GM12878 (cell line): ENCODE data around the gene PIRT. TPM values are rescaled to one million over a fixed set of nuclear protein-coding genes. Genes with fewer than 3 reads are reported as not detected.

ENCODE experiments used
- ATAC-seq: fragments of 200-7000 bp; cut with Tn5 transposase; 3 replicates; pipeline ENCODE4 v1.9.1; 2020; ENCODE audit warnings: mild to moderate bottlenecking, moderate library complexity
- BruUV-seq: library from RNA; stranded (reverse); fragments of 400-500 nt; replicated peaks from 2 replicates; lab custom pipeline; 2021; lab: Mats Ljungman, UMichigan
- CTCF ChIA-PET: fragments of 300-600 bp; sonication (Branson Sonifier 250); formaldehyde crosslinking; extraction: SDS; loops from one replicate; lab custom pipeline; 2021; ENCODE audit warnings: inconsistent platforms; lab: Yijun Ruan, JAX
- POLR2A ChIA-PET: fragments of 350-600 bp; formaldehyde crosslinking; extraction: SDS; loops from one replicate; lab custom pipeline; 2021; ENCODE audit warnings: inconsistent platforms; lab: Charles Lee
- RAD21 ChIA-PET: fragments of 300-600 bp; sonication (Branson Sonifier 250); formaldehyde crosslinking; loops from one replicate; lab custom pipeline; 2023; ENCODE audit warnings: antibody characterized with exemption; ENCODE audit not compliant: unreplicated experiment; lab: Charles Lee
- SMC1A ChIA-PET: fragments of 300-600 bp; sonication (Branson Sonifier 250); formaldehyde crosslinking; loops from one replicate; lab custom pipeline; 2023; ENCODE audit not compliant: unreplicated experiment, uncharacterized antibody; lab: Charles Lee
- DNase-seq: peaks from one replicate; pipeline ENCODE4 v3.0.0-alpha.2; 2011; ENCODE audit warnings: low read depth, low spot score
- FAIRE-seq: peaks from 3 replicates; lab custom pipeline; 2011; peaks lifted over from hg19 to GRCh38; lab: Jason Lieb, UNC
- H2AFZ ChIP-seq: 2 replicates; pipeline ENCODE4 v1.6.0; 2011; ENCODE audit warnings: low read depth, low read length, control low read depth; ENCODE audit not compliant: control insufficient read depth
- H3K27ac ChIP-seq: 2 replicates; pipeline ENCODE4 v1.5.1; 2011; ENCODE audit warnings: control low read depth; ENCODE audit not compliant: control insufficient read depth, insufficient read depth
- H3K27me3 ChIP-seq, 2 experiments: replicated peaks in 1 of 2; 2 replicates each; pipeline versions ENCODE4 v1.6.0 to v1.6.1; 2011; ENCODE audit warnings: low read length in 1 of 2; ENCODE audit not compliant: control insufficient read depth in 2 of 2, insufficient read depth in 2 of 2
- H3K36me3 ChIP-seq, 2 experiments: 2 replicates each; pipeline ENCODE4 v1.5.1; 2011; ENCODE audit warnings: low read length in 1 of 2; ENCODE audit not compliant: control insufficient read depth in 2 of 2, insufficient read depth in 2 of 2
- H3K4me1 ChIP-seq: 2 replicates; pipeline ENCODE4 v1.6.1; 2011; ENCODE audit warnings: mild to moderate bottlenecking, low read length, moderate library complexity, mixed read lengths; ENCODE audit not compliant: control insufficient read depth, insufficient read depth
- H3K4me2 ChIP-seq: 2 replicates; pipeline ENCODE4 v1.6.0; 2011; ENCODE audit warnings: control low read depth; ENCODE audit not compliant: control insufficient read depth, insufficient read depth
- H3K4me3 ChIP-seq: fragments of 200-600 bp; sonication (generic); 2 replicates; pipeline ENCODE4 v1.5.1; 2016
- H3K79me2 ChIP-seq: 2 replicates; pipeline ENCODE4 v1.6.0; 2011; ENCODE audit warnings: low read length; ENCODE audit not compliant: control insufficient read depth, insufficient read depth
- H3K9ac ChIP-seq: 2 replicates; pipeline ENCODE4 v1.8.0; 2011; ENCODE audit warnings: low read length, control low read depth, mixed read lengths; ENCODE audit not compliant: control insufficient read depth, insufficient read depth
- H3K9me3 ChIP-seq: replicated peaks from 3 replicates; pipeline ENCODE4 v1.5.1; 2011; ENCODE audit warnings: mild to moderate bottlenecking, low read length; ENCODE audit not compliant: control insufficient read depth, insufficient read depth
- H4K20me1 ChIP-seq: 2 replicates; pipeline ENCODE4 v1.6.0; 2011; ENCODE audit not compliant: control insufficient read depth, insufficient read depth
- BCL11A ChIP-seq: IDR thresholded peaks from 2 replicates; pipeline ENCODE4 v1.6.1; 2011; ENCODE audit warnings: low read depth, low read length
- BRCA1 ChIP-seq: IDR thresholded peaks from 2 replicates; pipeline ENCODE4 v1.6.1; 2011; ENCODE audit warnings: low read depth, low read length, improper control_type of control experiment
- EZH2 ChIP-seq: IDR thresholded peaks from 2 replicates; pipeline ENCODE4 v1.6.1; 2012; ENCODE audit warnings: low read depth, mild to moderate bottlenecking, control low read depth, inconsistent platforms, low read length, borderline replicate concordance; ENCODE audit not compliant: control insufficient read depth
- IRF3 ChIP-seq: fragments of 450-650 bp; IDR thresholded peaks from 2 replicates; pipeline ENCODE4 v1.6.1; 2014; ENCODE audit warnings: mild to moderate bottlenecking
- MEF2A ChIP-seq: IDR thresholded peaks from 2 replicates; pipeline ENCODE4 v1.6.1; 2011; ENCODE audit warnings: low read depth, mild to moderate bottlenecking, low read length, moderate library complexity; ENCODE audit not compliant: insufficient read depth
- MEF2B ChIP-seq: fragments of 450-650 bp; IDR thresholded peaks from 2 replicates; pipeline ENCODE4 v1.6.1; 2018; ENCODE audit warnings: mild to moderate bottlenecking, moderate library complexity; ENCODE audit not compliant: partially characterized antibody, poor library complexity, severe bottlenecking
- TAF1 ChIP-seq: IDR thresholded peaks from 2 replicates; pipeline ENCODE4 v1.6.1; 2011; ENCODE audit warnings: mild to moderate bottlenecking, low read depth, low read length, borderline replicate concordance
- TCF12 ChIP-seq: IDR thresholded peaks from 2 replicates; pipeline ENCODE4 v1.6.1; 2011; ENCODE audit warnings: low read depth, mild to moderate bottlenecking, low read length
- ZBTB11 ChIP-seq: fragments of 450-650 bp; formaldehyde crosslinking; IDR thresholded peaks from 2 replicates; pipeline ENCODE4 v1.5.0; 2022; ENCODE audit warnings: mild to moderate bottlenecking, missing genetic modification characterization
- ZNF622 ChIP-seq: fragments of 450-650 bp; IDR thresholded peaks from 2 replicates; pipeline ENCODE4 v1.6.1; 2017; ENCODE audit warnings: mild to moderate bottlenecking, inconsistent platforms
- WGBS: methylation state at CpG from one replicate; pipeline ENCODE4 v1.1.6; 2016; ENCODE audit warnings: low lambda C conversion rate; ENCODE audit not compliant: insufficient replicate concordance, insufficient coverage; ENCODE audit errors: missing lambda C conversion rate; 5-methylcytosine and 5-hydroxymethylcytosine counted together
- in situ Hi-C: fragments of 300-500 bp; cut with MboI; formaldehyde crosslinking; loops from 9 replicates; pipeline ENCODE4 v1.14.3; 2018; ENCODE audit warnings: mixed read lengths
- intact Hi-C: fragments of 100-400 bp; cut with micrococcal nuclease; formaldehyde crosslinking; loops from one replicate; pipeline ENCODE4 v1.14.2; 2022; ENCODE audit not compliant: unreplicated experiment
- polyA plus RNA-seq, 11 experiments: library from polyadenylated mRNA; depleted of rRNA in 4 of 11; unstranded in 6 of 11; stranded (reverse) in 5 of 11; fragments of >200 nt; fragmentation: Nextera tagmentation in 4 of 11; fragmentation: Illumina TruSeq in 1 of 11; extraction: Ambion mirVana in 4 of 11; extraction: Trizol in 1 of 11; gene quantifications; 1 replicate in 1 of 11; 2 replicates in 10 of 11; pipeline versions ENCODE4 v1.2.1 to v1.2.3, GENCODE V29; 2011 to 2016; ENCODE audit warnings: inconsistent platforms in 2 of 11, missing spikeins in 2 of 11, low read depth in 1 of 11
- total RNA-seq, 4 experiments: library from RNA; depleted of rRNA in 3 of 4; stranded (reverse); fragments of >200 nt in 3 of 4; fragmentation: Illumina TruSeq in 1 of 4; extraction: Trizol in 1 of 4; gene quantifications; 2 replicates each; pipeline versions ENCODE4 v1.2.1 to v1.2.3, GENCODE V29; 2013 to 2021
- TF ChIP-seq, protein P1 (sequence below): fragments of 450-650 bp; formaldehyde crosslinking; IDR thresholded peaks from 2 replicates; pipeline ENCODE4 v1.4.0; 2022; ENCODE audit warnings: mild to moderate bottlenecking, moderate library complexity
- TF ChIP-seq, protein P2 (sequence below): IDR thresholded peaks from 2 replicates; pipeline ENCODE4 v1.6.1; 2011; ENCODE audit warnings: borderline replicate concordance, low read depth, mild to moderate bottlenecking, moderate library complexity, mixed read lengths, low read length; ENCODE audit not compliant: insufficient read depth; ENCODE audit errors: extremely low read length

PIRT gene
- total and polyA plus RNA-seq, 10 of the 15 experiments (the other 5 are each of a cell fraction or from before 2014, with no cell fraction given), result not detected

- TF ChIP-seq, protein P1, sequence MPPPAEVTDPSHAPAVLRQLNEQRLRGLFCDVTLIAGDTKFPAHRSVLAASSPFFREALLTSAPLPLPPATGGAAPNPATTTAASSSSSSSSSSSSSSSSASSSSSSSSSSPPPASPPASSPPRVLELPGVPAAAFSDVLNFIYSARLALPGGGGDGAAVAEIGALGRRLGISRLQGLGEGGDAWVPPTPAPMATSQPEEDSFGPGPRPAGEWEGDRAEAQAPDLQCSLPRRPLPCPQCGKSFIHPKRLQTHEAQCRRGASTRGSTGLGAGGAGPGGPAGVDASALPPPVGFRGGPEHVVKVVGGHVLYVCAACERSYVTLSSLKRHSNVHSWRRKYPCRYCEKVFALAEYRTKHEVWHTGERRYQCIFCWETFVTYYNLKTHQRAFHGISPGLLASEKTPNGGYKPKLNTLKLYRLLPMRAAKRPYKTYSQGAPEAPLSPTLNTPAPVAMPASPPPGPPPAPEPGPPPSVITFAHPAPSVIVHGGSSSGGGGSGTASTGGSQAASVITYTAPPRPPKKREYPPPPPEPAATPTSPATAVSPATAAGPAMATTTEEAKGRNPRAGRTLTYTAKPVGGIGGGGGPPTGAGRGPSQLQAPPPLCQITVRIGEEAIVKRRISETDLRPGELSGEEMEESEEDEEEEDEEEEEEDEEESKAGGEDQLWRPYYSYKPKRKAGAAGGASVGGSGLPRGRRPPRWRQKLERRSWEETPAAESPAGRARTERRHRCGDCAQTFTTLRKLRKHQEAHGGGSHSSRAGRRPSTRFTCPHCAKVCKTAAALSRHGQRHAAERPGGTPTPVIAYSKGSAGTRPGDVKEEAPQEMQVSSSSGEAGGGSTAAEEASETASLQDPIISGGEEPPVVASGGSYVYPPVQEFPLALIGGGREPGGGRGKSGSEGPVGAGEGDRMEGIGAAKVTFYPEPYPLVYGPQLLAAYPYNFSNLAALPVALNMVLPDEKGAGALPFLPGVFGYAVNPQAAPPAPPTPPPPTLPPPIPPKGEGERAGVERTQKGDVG, result no peak
- no peak for TF ChIP-seq BRCA1
- TF ChIP-seq, all 136 proteins: peak for 0
Measured at GRCh38 chr17:10821054-10821453, 16.8 kb downstream of the PIRT start (continued).

- Histone ChIP-seq H3K4me1 (no peaks in the 10 kb centered on the region), H3K79me2 (no peaks in the 10 kb centered on the region), H3K4me2 (no peak overlapping the region), H3K4me3 (no peak overlapping the region), H4K20me1 (no peaks in the 10 kb centered on the region), H3K9ac (no peak overlapping the region), H3K36me3 (no peaks in the 10 kb centered on the region), H3K9me3 (no peaks in the 10 kb centered on the region), H3K27ac (no peak overlapping the region), H3K27me3 (no peaks in the 10 kb centered on the region; a peak in 2 of 4 replicates), H2AFZ (no peak overlapping the region)
- BruUV-seq, result no TSS peak
- ChIA-PET CTCF (no interaction called here), RAD21 (no interaction called here), SMC1A (no interaction called here), POLR2A (no interaction called here)
- DNase-seq, result no peak
- no peak for FAIRE-seq
- in situ Hi-C loops (no loop called here), intact Hi-C loops (no loop called here)
- no peak for ATAC-seq
- WGBS, result 21% methylated on average over 5 of the region's 5 CpGs
- TF ChIP-seq TAF1 (no peak), BCL11A (no peak), MEF2B (no peak), ZNF622 (no peak), ZBTB11 (CRISPR knock-in tag) (no peak), EZH2 (no peak), IRF3 (no peak), TCF12 (no peak), MEF2A (no peak)
- TF ChIP-seq, protein P2, sequence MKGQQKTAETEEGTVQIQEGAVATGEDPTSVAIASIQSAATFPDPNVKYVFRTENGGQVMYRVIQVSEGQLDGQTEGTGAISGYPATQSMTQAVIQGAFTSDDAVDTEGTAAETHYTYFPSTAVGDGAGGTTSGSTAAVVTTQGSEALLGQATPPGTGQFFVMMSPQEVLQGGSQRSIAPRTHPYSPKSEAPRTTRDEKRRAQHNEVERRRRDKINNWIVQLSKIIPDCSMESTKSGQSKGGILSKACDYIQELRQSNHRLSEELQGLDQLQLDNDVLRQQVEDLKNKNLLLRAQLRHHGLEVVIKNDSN, result no peak
Measured at GRCh38 chr17:10815319-10815718, 22.6 kb downstream of the PIRT start.
